K562 (cell line): Measurements from ENCODE around the gene ZSWIM4. TPM values are rescaled to one million over a fixed set of nuclear protein-coding genes. Genes with fewer than 3 reads are reported as not detected.

Experiments used
- ARNT ChIP-seq, 2 experiments: fragments of 450-650 bp; IDR thresholded peaks; 2 replicates each; pipeline ENCODE4 v1.6.1; 2016; ENCODE audit warnings: mild to moderate bottlenecking in 1 of 2
- CHD2 ChIP-seq: IDR thresholded peaks from 2 replicates; pipeline ENCODE4 v1.6.1; 2011; ENCODE audit warnings: low read depth, low read length
- EGR1 ChIP-seq: fragments of 450-650 bp; conservative IDR thresholded peaks from 2 replicates; pipeline ENCODE4 v1.6.1; 2017; ENCODE audit warnings: mild to moderate bottlenecking
- FOXK2 ChIP-seq, 2 experiments: fragments of 450-650 bp; IDR thresholded peaks in 1 of 2; conservative IDR thresholded peaks in 1 of 2; 2 replicates each; pipeline ENCODE4 v1.6.1; 2016; ENCODE audit warnings: low read depth in 2 of 2, mild to moderate bottlenecking in 1 of 2
- HEY1 ChIP-seq: fragments of 250-450 bp; sonication (Bioruptor Pico); IDR thresholded peaks from 2 replicates; pipeline ENCODE4 v1.5.0; 2020; ENCODE audit warnings: mild to moderate bottlenecking, moderate library complexity, borderline replicate concordance
- HLTF ChIP-seq: fragments of 450-650 bp; IDR thresholded peaks from 2 replicates; pipeline ENCODE4 v1.6.1; 2016
- MYBL2 ChIP-seq, 2 experiments: fragments of 450-650 bp in 1 of 2; sonication (generic) in 1 of 2; formaldehyde crosslinking in 1 of 2; IDR thresholded peaks; 2 replicates each; pipeline versions ENCODE4 v1.6.1 to v1.8.1; 2017 to 2022; ENCODE audit warnings: borderline replicate concordance in 1 of 2, inconsistent platforms in 1 of 2, low read depth in 1 of 2, mild to moderate bottlenecking in 1 of 2, missing genetic modification reagents in 1 of 2, moderate library complexity in 1 of 2
- POU5F1 ChIP-seq: fragments of 150-350 bp; IDR thresholded peaks from 2 replicates; pipeline ENCODE4 v1.6.1; 2014; ENCODE audit warnings: borderline replicate concordance, low read length, low read depth, mild to moderate bottlenecking; ENCODE audit not compliant: partially characterized antibody
- RAD21 ChIP-seq, 2 experiments: fragments of 250-450 bp in 1 of 2; fragments of 450-650 bp in 1 of 2; sonication (Bioruptor Pico) in 1 of 2; formaldehyde crosslinking in 1 of 2; IDR thresholded peaks in 1 of 2; conservative IDR thresholded peaks in 1 of 2; 2 replicates each; pipeline versions ENCODE4 v1.4.0 to v1.8.0; 2020 to 2022; ENCODE audit warnings: mild to moderate bottlenecking in 2 of 2, moderate library complexity in 1 of 2
- RCOR1 ChIP-seq, 2 experiments: IDR thresholded peaks; 2 replicates each; pipeline ENCODE4 v1.6.1; 2012; ENCODE audit warnings: low read depth in 2 of 2, low read length in 2 of 2, borderline replicate concordance in 1 of 2, improper control_type of control experiment in 1 of 2
- SMARCA5 ChIP-seq: fragments of 450-650 bp; IDR thresholded peaks from 2 replicates; pipeline ENCODE4 v1.6.1; 2016
- TEAD1 ChIP-seq, 2 experiments: fragments of 450-650 bp in 1 of 2; sonication (generic) in 1 of 2; formaldehyde crosslinking; IDR thresholded peaks; 2 replicates each; pipeline versions ENCODE4 v1.4.0 to v1.8.0; 2020 to 2022; ENCODE audit warnings: mild to moderate bottlenecking in 2 of 2, missing genetic modification reagents in 1 of 2
- TOE1 ChIP-seq, 2 experiments: fragments of 450-650 bp in 1 of 2; sonication (generic) in 1 of 2; formaldehyde crosslinking in 1 of 2; IDR thresholded peaks; 2 replicates each; pipeline versions ENCODE4 v1.7.1 to v1.8.0; 2016 to 2022; ENCODE audit warnings: borderline replicate concordance in 2 of 2, mild to moderate bottlenecking in 2 of 2, antibody characterized with exemption in 1 of 2, inconsistent platforms in 1 of 2, low read depth in 1 of 2, missing genetic modification reagents in 1 of 2, moderate library complexity in 1 of 2
- ZNF133 ChIP-seq: fragments of 250-450 bp; sonication (Bioruptor Pico); IDR thresholded peaks from 2 replicates; pipeline ENCODE4 v1.4.0; 2020; ENCODE audit warnings: mild to moderate bottlenecking
- ZNF444 ChIP-seq: fragments of 250-450 bp; sonication (Bioruptor Pico); IDR thresholded peaks from 2 replicates; pipeline ENCODE4 v1.4.0; 2020; ENCODE audit warnings: mild to moderate bottlenecking, moderate library complexity
- ZNF57 ChIP-seq: fragments of 450-650 bp; formaldehyde crosslinking; IDR thresholded peaks from 2 replicates; pipeline ENCODE4 v1.4.0; 2020; ENCODE audit warnings: mild to moderate bottlenecking, moderate library complexity
- ZNF778 ChIP-seq: fragments of 450-650 bp; formaldehyde crosslinking; IDR thresholded peaks from 2 replicates; pipeline ENCODE4 v1.4.0; 2020; ENCODE audit warnings: mild to moderate bottlenecking, moderate library complexity
- polyA plus RNA-seq, 8 experiments: library from polyadenylated mRNA; depleted of rRNA in 4 of 8; stranded (reverse) in 5 of 8; unstranded in 3 of 8; fragments of >200 nt; fragmentation: Nextera tagmentation in 2 of 8; fragmentation: Illumina TruSeq in 1 of 8; extraction: Ambion mirVana in 2 of 8; extraction: Trizol in 1 of 8; gene quantifications; 2 replicates each; pipeline versions ENCODE4 v1.2.1 to v1.2.3, GENCODE V29; 2011 to 2014; ENCODE audit warnings: inconsistent platforms in 1 of 8, missing spikeins in 1 of 8
- total RNA-seq, 7 experiments: library from RNA; depleted of rRNA in 6 of 7; stranded (reverse); fragments of >200 nt in 6 of 7; fragmentation: Illumina TruSeq in 2 of 7; extraction: Trizol in 2 of 7; gene quantifications; 2 replicates each; pipeline versions ENCODE4 v1.2.1 to v1.2.3, GENCODE V29; 2011 to 2021; ENCODE audit warnings: low replicate concordance in 1 of 7
- TF ChIP-seq, protein P1 (sequence below), 2 experiments: fragments of 250-450 bp in 1 of 2; fragments of 450-650 bp in 1 of 2; sonication (Bioruptor Pico) in 1 of 2; IDR thresholded peaks; 2 replicates each; pipeline versions ENCODE4 v1.6.1 to v1.8.0; 2016 to 2021; ENCODE audit warnings: mild to moderate bottlenecking in 2 of 2, moderate library complexity in 2 of 2, missing compliant biosample characterization in 1 of 2, missing genetic modification characterization in 1 of 2
- TF ChIP-seq, protein P2 (sequence below): sonication (generic); formaldehyde crosslinking; IDR thresholded peaks from 2 replicates; pipeline ENCODE4 v1.5.0; 2020; ENCODE audit warnings: missing genetic modification reagents
- TF ChIP-seq, protein P3 (sequence below): IDR thresholded peaks from 2 replicates; pipeline ENCODE4 v1.6.1; 2011; ENCODE audit warnings: borderline replicate concordance, low read depth, mild to moderate bottlenecking, moderate library complexity, low read length; ENCODE audit not compliant: insufficient read depth, poor library complexity, severe bottlenecking
- TF ChIP-seq, protein P4 (sequence below): sonication (generic); formaldehyde crosslinking; IDR thresholded peaks from 2 replicates; pipeline ENCODE4 v1.8.0; 2022; ENCODE audit warnings: missing genetic modification reagents, mild to moderate bottlenecking, moderate library complexity, borderline replicate concordance

ZSWIM4 gene
- total and polyA plus RNA-seq, 9 of the 15 experiments (the other 6 are each of a cell fraction or from before 2014, with no cell fraction given) = 0.25 to 3.7 (median 0.79) TPM; not detected in 2

DNA sequence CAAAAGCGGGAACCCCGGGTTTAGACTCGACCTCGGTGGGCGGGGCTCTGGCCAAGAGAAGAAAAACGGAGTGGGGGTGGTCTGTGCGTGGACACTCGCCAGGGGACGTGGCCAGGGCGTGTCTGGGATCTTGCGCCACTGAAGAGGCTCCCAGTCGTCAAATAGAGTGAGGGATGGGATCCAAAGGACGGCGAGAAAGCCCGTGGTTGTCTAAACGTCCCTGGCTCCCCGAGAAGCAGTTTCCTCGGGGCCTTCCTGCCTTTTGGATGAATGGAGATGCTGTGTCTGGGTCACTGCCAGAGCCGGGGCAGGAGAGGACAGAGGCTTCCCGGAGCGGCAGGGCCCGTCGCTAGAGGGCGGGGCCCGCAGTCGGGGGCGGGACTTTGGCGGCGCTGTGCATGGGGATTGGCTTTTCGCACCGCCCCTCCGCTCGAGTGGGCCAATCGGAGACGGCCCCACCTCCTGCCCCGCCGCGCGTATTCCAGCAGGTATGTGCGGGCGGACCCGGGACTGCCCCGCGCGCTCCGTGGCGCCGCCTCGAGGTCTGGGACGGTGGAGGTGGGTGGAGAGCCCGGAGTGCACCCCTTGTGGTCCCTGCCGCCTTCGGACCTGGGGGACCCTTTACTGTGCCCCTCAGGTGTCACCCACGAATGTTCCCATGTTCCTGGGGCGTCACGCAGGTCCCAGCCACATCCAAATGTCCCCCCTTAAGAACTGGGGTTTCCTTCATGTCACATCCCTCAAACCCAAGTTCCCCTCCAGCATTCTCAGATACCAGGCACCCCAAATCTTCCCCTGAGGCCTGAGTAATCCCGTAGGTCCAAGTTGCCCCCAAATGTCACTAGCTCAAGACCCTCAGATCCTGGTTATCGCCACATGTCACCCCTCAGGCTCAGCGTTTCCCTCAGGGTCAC, 38.3 kb downstream of the ZSWIM4 start (continued):
- TF ChIP-seq TEAD1 (CRISPR knock-in tag; IDR thresholded peaks at IDR 0.05) = peak in 1 of 2 experiments; percentile 94; a peak in 2 of 4 replicates
- TF ChIP-seq SMARCA5 = no peak
- no peak for TF ChIP-seq HLTF
- TF ChIP-seq ZNF133 (CRISPR knock-in tag) = no peak
- no peak for TF ChIP-seq ZNF778 (CRISPR knock-in tag)
- no peak for TF ChIP-seq ZNF444 (CRISPR knock-in tag)
- TF ChIP-seq, protein P1, sequence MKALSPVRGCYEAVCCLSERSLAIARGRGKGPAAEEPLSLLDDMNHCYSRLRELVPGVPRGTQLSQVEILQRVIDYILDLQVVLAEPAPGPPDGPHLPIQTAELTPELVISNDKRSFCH (CRISPR knock-in tag; IDR thresholded peaks at IDR 0.05) = no peak
- TF ChIP-seq, protein P1 (tag; IDR thresholded peaks at IDR 0.05) = no peak
- TF ChIP-seq, protein P2, sequence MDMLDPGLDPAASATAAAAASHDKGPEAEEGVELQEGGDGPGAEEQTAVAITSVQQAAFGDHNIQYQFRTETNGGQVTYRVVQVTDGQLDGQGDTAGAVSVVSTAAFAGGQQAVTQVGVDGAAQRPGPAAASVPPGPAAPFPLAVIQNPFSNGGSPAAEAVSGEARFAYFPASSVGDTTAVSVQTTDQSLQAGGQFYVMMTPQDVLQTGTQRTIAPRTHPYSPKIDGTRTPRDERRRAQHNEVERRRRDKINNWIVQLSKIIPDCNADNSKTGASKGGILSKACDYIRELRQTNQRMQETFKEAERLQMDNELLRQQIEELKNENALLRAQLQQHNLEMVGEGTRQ = no peak
- TF ChIP-seq TOE1 (IDR thresholded peaks at IDR 0.05; ENCODE audit: borderline replicate concordance) = no peak
- TF ChIP-seq TOE1 (CRISPR knock-in tag; IDR thresholded peaks at IDR 0.05; ENCODE audit: borderline replicate concordance, low read depth) = 0 out of 2 replicates have a peak, but pooled peaks have one; percentile 47
- TF ChIP-seq CHD2 = peak; percentile 75
- TF ChIP-seq MYBL2 (IDR thresholded peaks at IDR 0.05; ENCODE audit: low read depth) = no peak
- no peak for TF ChIP-seq MYBL2 (CRISPR knock-in tag; IDR thresholded peaks at IDR 0.05; ENCODE audit: borderline replicate concordance)
- TF ChIP-seq, protein P3, sequence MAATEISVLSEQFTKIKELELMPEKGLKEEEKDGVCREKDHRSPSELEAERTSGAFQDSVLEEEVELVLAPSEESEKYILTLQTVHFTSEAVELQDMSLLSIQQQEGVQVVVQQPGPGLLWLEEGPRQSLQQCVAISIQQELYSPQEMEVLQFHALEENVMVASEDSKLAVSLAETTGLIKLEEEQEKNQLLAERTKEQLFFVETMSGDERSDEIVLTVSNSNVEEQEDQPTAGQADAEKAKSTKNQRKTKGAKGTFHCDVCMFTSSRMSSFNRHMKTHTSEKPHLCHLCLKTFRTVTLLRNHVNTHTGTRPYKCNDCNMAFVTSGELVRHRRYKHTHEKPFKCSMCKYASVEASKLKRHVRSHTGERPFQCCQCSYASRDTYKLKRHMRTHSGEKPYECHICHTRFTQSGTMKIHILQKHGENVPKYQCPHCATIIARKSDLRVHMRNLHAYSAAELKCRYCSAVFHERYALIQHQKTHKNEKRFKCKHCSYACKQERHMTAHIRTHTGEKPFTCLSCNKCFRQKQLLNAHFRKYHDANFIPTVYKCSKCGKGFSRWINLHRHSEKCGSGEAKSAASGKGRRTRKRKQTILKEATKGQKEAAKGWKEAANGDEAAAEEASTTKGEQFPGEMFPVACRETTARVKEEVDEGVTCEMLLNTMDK = peak; percentile 91
- TF ChIP-seq RCOR1 (IDR thresholded peaks at IDR 0.05; ENCODE audit: borderline replicate concordance in 1 of 2, low read depth in 2 of 2, low read length in 2 of 2) = peak in 1 of 2 experiments; percentile 57; a peak in 2 of 4 replicates
- TF ChIP-seq ZNF57 = no peak
- TF ChIP-seq FOXK2 (conservative IDR thresholded peaks at IDR 0.05 in 1 of 2, IDR thresholded peaks at IDR 0.05 in 1 of 2; ENCODE audit: low read depth in 2 of 2) = no peak
- TF ChIP-seq, protein P4, sequence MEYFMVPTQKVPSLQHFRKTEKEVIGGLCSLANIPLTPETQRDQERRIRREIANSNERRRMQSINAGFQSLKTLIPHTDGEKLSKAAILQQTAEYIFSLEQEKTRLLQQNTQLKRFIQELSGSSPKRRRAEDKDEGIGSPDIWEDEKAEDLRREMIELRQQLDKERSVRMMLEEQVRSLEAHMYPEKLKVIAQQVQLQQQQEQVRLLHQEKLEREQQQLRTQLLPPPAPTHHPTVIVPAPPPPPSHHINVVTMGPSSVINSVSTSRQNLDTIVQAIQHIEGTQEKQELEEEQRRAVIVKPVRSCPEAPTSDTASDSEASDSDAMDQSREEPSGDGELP (CRISPR knock-in tag) = peak; percentile 81
- peak; percentile 80 for TF ChIP-seq EGR1
- TF ChIP-seq HEY1 = no peak
- TF ChIP-seq RAD21 (CRISPR knock-in tag; conservative IDR thresholded peaks at IDR 0.05 in 1 of 2, IDR thresholded peaks at IDR 0.05 in 1 of 2) = peak; percentile 40 to 65
- TF ChIP-seq POU5F1 = no peak
- no peak for TF ChIP-seq ARNT (IDR thresholded peaks at IDR 0.05)
